NCI-H2227 (cell line): ENCODE measurements around the gene KIR2DL3.
"Not testable (repeated sequence)": the region's sequence is repeated elsewhere in the genome, so short reads cannot be mapped to it uniquely, and the experiment has no call there.

Source experiments
- DNase-seq: peaks from one replicate; lab custom pipeline; 2025; ENCODE audit not compliant: unreplicated experiment; lab: John Stamatoyannopoulos, UW

The KIR2DL3 gene

DNA sequence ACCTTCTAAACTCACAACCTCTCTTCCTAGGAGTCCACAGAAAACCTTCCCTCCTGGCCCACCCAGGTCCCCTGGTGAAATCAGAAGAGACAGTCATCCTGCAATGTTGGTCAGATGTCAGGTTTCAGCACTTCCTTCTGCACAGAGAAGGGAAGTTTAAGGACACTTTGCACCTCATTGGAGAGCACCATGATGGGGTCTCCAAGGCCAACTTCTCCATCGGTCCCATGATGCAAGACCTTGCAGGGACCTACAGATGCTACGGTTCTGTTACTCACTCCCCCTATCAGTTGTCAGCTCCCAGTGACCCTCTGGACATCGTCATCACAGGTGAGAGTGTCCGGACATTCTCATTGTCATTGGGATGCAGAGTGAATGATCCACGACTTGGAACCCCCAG, 3.6 kb downstream of the KIR2DL3 start:
- not testable (repeated sequence) for DNase-seq

DNA sequence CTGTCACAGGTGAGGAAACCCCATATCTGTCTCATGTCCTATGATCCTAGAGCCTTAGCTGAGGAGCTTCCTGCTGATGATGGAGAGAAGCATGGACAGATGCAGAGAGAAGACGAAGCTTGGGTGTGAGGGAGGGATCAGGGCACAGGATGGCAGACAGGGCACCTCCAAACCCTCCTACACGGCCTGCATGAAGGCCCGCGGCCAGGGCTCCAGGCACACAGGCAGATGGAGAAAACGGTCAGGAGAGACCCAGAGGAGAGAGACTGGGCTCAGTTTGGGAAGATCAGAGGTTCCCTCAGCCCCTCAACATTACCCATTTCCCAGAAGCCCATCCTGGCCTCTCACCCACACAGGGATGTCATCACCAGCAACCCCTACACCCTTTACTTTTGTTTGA, 5.8 kb downstream of the KIR2DL3 start:
- DNase-seq = not testable (repeated sequence)

- not testable (repeated sequence) for DNase-seq
Measured at GRCh38 chr19:54747614-54748322, 9.5 kb downstream of the KIR2DL3 start.

DNA sequence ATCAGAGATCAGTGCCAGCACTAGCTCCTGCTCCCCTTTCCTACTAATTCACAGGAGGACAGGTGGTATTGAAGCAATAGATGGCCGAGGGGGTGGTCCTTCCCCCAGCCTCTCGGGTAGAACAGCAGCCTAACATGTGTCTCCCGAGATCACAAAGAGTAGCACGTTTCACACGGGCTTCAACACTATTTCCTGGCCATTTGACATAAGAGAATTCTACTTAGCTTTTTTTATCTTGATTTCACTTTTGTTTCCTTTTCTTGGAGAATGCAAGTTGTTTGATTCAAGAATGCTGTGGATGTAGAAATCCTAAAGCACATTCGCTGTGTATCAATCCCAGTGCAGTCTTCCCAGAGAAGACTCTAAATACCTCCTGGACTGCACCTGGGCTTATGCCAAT, 12.0 kb downstream of the KIR2DL3 start:
- DNase-seq = not testable (repeated sequence)

DNA sequence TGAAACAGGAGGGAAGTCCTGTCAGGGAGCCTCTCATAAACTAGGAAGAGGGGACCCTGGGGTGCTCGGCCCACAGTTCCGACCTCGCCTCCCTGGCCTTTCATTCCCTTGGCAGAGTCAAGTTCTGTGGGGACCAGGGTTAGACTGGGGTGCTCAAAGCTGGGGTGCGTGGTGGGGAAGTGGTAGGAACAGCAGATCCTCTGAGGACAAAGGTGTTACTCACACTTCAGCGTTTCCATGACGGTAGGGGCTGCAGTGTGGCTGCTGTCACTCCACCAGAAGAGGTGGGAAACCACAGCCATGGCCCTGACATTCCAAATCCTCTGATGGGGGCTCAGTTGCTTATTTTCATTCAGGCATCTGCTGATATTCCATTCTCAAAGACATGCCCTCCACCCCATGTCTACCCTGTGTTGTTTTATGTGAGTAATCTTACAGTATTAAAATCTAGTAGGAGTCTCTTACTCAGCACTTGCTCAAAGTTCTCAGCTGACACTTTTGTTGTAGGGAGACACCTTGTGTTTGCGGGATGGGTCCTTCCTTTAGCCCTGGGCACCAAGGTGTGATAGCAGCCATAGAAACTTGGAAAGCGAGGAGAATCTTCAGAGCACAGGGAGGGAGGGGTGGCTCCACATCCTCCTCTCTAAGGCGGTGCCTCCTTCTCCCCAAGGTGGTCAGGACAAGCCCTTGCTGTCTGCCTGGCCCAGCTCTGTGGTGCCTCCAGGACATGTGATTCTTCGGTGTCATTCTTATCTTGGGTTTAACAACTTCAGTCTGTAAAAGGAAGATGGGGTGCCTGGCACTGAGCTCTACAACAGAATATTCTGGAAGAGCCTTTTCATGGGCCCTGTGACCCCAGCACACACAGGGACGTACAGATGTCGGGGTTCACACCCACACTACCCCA, 18.1 kb downstream of the KIR2DL3 start:
- not testable (repeated sequence) for DNase-seq

DNA sequence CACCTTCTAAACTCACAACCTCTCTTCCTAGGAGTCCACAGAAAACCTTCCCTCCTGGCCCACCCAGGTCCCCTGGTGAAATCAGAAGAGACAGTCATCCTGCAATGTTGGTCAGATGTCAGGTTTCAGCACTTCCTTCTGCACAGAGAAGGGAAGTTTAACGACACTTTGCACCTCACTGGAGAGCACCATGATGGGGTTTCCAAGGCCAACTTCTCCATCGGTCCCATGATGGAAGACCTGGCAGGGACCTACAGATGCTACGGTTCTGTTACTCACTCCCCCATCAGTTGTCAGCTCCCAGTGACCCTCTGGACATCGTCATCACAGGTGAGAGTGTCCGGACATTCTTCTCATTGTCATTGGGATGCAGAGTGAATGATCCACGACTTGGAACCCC, 20.3 kb downstream of the KIR2DL3 start:
- DNase-seq = not testable (repeated sequence)

DNA sequence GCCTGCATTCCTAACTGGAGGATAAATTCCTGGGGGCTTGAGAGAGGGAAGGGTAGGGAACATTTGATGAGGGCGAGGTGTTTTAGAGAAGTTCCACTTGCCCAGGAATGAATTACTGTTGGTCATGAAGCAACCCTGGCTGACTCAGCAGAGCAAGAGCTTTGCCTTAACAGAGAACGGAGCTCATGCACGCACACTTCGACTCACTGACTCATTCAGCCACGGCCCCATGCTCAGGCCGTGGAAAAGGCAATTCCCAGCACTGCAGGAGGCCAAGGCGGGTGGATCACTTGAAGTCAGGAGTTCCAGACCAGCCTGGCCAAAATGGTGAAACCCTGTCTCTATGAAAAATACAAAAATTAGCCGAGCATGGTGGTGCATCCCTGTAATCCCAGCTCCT, 25.9 kb downstream of the KIR2DL3 start:
- not testable (repeated sequence) for DNase-seq

- not testable (repeated sequence) for DNase-seq
Measured at GRCh38 chr19:54766464-54766863, 28.2 kb downstream of the KIR2DL3 start.

- DNase-seq = not testable (repeated sequence)
Measured at GRCh38 chr19:54769646-54770045, 31.3 kb downstream of the KIR2DL3 start, which contains the start of gene KIR2DL1. Gene KIR2DL1 (plus strand): TSS chr19:54769793. CDS start chr19:54769851, 58 bp downstream.

- DNase-seq = not testable (repeated sequence)
Measured at GRCh38 chr19:54770511-54770910, 32.2 kb downstream of the KIR2DL3 start.

- DNase-seq = not testable (repeated sequence)
Measured at GRCh38 chr19:54771018-54771960, 33.0 kb downstream of the KIR2DL3 start.

- not testable (repeated sequence) for DNase-seq
Measured at GRCh38 chr19:54772666-54773065, 34.4 kb downstream of the KIR2DL3 start.

DNA sequence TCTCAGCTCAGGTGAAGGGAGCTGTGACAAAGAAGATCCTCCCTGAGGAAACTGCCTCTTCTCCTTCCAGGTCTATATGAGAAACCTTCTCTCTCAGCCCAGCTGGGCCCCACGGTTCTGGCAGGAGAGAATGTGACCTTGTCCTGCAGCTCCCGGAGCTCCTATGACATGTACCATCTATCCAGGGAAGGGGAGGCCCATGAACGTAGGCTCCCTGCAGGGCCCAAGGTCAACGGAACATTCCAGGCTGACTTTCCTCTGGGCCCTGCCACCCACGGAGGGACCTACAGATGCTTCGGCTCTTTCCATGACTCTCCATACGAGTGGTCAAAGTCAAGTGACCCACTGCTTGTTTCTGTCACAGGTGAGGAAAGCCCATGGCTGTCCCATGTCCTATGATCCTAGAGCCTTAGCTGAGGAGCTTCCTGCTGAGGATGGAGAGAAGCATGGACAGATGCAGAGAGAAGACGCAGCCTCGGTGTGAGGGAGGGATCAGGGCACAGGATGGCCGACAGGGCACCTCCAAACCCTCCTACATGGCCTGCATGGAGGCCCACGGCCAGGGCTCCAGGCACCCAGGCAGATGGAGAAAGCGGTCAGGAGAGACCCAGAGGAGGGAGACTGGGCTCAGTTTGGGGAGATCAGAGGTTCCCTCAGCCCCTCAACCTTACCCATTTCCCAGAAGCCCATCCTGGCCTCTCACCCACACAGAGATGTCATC, 36.9 kb downstream of the KIR2DL3 start:
- DNase-seq = not testable (repeated sequence)

- DNase-seq = not testable (repeated sequence)
Measured at GRCh38 chr19:54775830-54776229, 37.5 kb downstream of the KIR2DL3 start.

DNA sequence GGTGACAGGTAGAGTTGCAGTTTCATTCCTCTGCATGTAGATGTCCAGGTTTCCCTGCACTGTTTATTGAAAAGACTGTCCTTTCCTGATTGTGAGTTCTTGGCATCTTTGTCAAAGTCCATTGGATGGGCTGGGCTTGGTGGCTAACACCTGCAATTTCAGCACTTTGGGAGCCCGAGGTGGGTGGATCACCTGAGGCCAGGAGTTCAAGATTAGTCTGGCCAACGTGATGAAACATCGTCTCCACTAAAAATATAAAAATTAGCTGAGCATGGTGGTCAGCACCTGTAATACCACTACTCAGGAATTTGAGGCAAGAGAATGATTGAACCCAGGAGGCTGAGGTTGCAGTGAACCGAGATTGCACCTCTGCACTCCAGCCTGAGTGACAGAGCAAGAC, 39.5 kb downstream of the KIR2DL3 start:
- not testable (repeated sequence) for DNase-seq

DNA sequence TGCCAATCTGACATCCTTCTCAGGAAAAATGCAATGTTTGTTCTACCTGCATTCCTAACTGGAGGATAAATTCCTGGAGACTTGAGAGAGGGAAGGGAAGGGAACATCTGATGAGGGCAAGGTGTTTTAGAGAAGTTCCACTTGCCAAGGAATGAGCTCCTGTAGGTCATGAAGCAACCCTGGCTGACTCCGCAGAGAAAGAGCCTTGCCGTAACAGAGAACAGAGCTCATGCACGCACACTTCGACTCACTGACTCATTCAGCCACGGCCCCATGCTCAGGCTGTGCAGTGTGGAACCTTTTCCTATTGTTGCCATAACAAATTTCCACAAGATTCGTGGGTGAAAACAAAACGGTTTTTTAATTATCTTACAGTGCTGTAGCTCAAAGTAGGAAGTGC, 40.6 kb downstream of the KIR2DL3 start:
- DNase-seq = not testable (repeated sequence)

GRCh38 chr19:54782916-54783315, 44.6 kb downstream of the KIR2DL3 start:
- DNase-seq = not testable (repeated sequence)

DNA sequence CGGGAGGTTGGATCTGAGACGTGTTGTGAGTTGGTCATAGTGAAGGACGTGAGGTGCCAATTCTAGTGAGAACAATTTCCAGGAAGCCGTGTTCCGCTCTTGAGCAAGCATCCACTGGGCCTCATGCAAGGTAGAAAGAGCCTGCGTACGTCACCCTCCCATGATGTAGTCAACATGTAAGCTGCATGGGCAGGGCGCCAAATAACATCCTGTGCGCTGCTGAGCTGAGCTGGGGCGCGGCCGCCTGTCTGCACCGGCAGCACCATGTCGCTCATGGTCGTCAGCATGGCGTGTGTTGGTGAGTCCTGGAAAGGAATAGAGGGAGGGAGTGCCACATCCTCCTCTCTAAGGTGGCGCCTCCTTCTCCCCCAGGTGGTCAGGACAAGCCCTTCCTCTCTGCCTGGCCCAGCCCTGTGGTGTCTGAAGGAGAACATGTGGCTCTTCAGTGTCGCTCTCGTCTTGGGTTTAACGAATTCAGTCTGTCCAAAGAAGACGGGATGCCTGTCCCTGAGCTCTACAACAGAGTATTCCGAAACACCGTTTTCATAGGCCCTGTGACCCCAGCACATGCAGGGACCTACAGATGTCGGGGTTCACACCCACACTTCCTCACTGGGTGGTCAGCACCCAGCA, 47.9 kb downstream of the KIR2DL3 start:
- not testable (repeated sequence) for DNase-seq

DNA sequence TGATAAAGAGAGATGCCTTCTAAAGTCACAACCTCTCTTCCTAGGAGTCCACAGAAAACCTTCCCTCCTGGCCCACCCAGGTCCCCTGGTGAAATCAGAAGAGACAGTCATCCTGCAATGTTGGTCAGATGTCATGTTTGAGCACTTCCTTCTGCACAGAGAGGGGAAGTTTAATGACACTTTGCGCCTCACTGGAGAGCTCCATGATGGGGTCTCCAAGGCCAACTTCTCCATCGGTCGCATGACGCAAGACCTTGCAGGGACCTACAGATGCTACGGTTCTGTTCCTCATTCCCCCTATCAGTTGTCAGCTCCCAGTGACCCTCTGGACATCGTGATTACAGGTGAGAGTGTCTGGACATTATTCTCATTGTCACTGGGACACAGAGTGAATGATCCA, 49.8 kb downstream of the KIR2DL3 start:
- not testable (repeated sequence) for DNase-seq

DNA sequence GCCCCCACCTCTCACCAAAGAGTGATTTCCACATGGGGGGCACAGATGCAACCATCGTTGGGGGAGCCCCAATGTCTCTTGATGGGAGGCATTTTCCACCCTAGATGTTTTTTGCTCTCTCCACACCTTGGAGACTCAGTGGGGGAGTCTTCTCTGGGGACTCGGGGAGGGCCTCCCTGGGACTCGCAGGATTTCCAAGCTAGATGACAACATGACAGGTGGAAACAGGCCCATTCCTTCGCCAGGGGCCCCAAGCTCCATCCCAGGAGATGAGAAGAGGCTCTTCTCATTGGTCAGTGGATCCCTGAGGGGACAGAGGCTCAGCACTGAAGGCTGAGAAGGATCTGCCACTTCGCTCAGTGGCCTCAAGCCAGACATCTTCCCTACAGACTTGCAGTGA, 52.4 kb downstream of the KIR2DL3 start:
- no peak for DNase-seq
